BLaER1 treated with 17β-estradiol and CSF1 and Interleukin-3, amounts not matched to agents 10 nM and 100 nM (cell line): ENCODE measurements around the gene CCDC12.

Experiments used
- H3K27ac ChIP-seq, 11 experiments: shearing (Covaris generic); formaldehyde crosslinking; 2 replicates each; pipeline ENCODE4 v1.8.1; 2022
- H3K27me3 ChIP-seq, 11 experiments: shearing (Covaris generic); formaldehyde crosslinking; 2 replicates each; pipeline ENCODE4 v1.8.1; 2022
- H3K36me3 ChIP-seq, 11 experiments: shearing (Covaris generic); formaldehyde crosslinking; 2 replicates each; pipeline ENCODE4 v1.8.1; 2022
- H3K4me1 ChIP-seq, 10 experiments: shearing (Covaris generic); formaldehyde crosslinking; 2 replicates each; pipeline ENCODE4 v1.8.1; 2022
- H3K4me2 ChIP-seq, 11 experiments: shearing (Covaris generic); formaldehyde crosslinking; 2 replicates each; pipeline ENCODE4 v1.8.1; 2022
- H3K4me3 ChIP-seq, 10 experiments: shearing (Covaris generic); formaldehyde crosslinking; 2 replicates each; pipeline ENCODE4 v1.8.1; 2022
- H3K9ac ChIP-seq, 11 experiments: shearing (Covaris generic); formaldehyde crosslinking; 2 replicates each; pipeline ENCODE4 v1.8.1; 2022
- H3K9me3 ChIP-seq, 11 experiments: shearing (Covaris generic); formaldehyde crosslinking; replicated peaks in 1 of 11; 2 replicates each; pipeline ENCODE4 v1.8.1; 2022
- H4K20me1 ChIP-seq, 11 experiments: shearing (Covaris generic); formaldehyde crosslinking; 2 replicates each; pipeline ENCODE4 v1.8.1; 2022
- Cebpa-rat ChIP-seq, 11 experiments: shearing (Covaris generic); IDR thresholded peaks; 2 replicates each; pipeline ENCODE4 v1.8.1; 2022

CCDC12 gene

GRCh38 chr3:47006145-47006651 is 29.7 kb upstream of the CCDC12 start:
- Histone ChIP-seq H3K4me3 (no peak overlapping the region), H3K9me3 (no peaks in the 10 kb centered on the region), H3K9ac (peak overlapping the region in 2 of 11 experiments; percentile 3 to 29; a peak in 2 of 22 replicates), H3K4me2 (no peak overlapping the region), H3K27ac (no peak overlapping the region), H3K36me3 (peaks cover 56 to 78% (median 72%) of the 10 kb centered on the region in 11 experiments), H4K20me1 (peaks cover 0 to 74% (median 0%) of the 10 kb centered on the region in 11 experiments; a peak in 8 of 22 replicates), H3K4me1 (peaks cover 15 to 53% (median 37%) of the 10 kb centered on the region in 10 experiments), H3K27me3 (no peaks in the 10 kb centered on the region)
- TF ChIP-seq Cebpa-rat (IDR thresholded peaks at IDR 0.05), result no peak

- H3K4me2 ChIP-seq, result no peak overlapping the region
- TF ChIP-seq Cebpa-rat (IDR thresholded peaks at IDR 0.05), result no peak
- H3K4me3 ChIP-seq, result no peak overlapping the region
- peaks cover 0 to 81% (median 0%) of the 10 kb centered on the region in 11 experiments; a peak in 8 of 22 replicates for H4K20me1 ChIP-seq
- H3K36me3 ChIP-seq, result peaks cover 63 to 85% (median 79%) of the 10 kb centered on the region in 11 experiments
- H3K9me3 ChIP-seq, result no peaks in the 10 kb centered on the region
- H3K4me1 ChIP-seq, result peaks cover 18 to 53% (median 37%) of the 10 kb centered on the region in 10 experiments
- 0 out of 22 replicates have a peak overlapping the region, but pooled peaks of 1 of the 11 experiments have one; percentile 3 for H3K9ac ChIP-seq
- H3K27ac ChIP-seq, result no peak overlapping the region
- H3K27me3 ChIP-seq, result no peaks in the 10 kb centered on the region
These were observed 28.9 kb upstream of the CCDC12 start for GRCh38 chr3:47005212-47006144.

- Histone ChIP-seq H3K27ac (no peak overlapping the region), H3K4me1 (peaks cover 20 to 52% (median 35%) of the 10 kb centered on the region in 10 experiments), H4K20me1 (peaks cover 0 to 90% (median 0%) of the 10 kb centered on the region in 11 experiments; a peak in 8 of 22 replicates), H3K4me3 (no peak overlapping the region), H3K4me2 (no peak overlapping the region), H3K36me3 (peaks cover 69 to 91% (median 88%) of the 10 kb centered on the region in 11 experiments), H3K27me3 (no peaks in the 10 kb centered on the region), H3K9me3 (no peaks in the 10 kb centered on the region), H3K9ac (no peak overlapping the region)
- no peak for TF ChIP-seq Cebpa-rat (IDR thresholded peaks at IDR 0.05)
These were observed 28.0 kb upstream of the CCDC12 start for GRCh38 chr3:47004369-47005211.

- Histone ChIP-seq H3K4me2 (no peak overlapping the region), H3K36me3 (peaks cover 77 to 100% (median 95%) of the 10 kb centered on the region in 11 experiments), H3K27me3 (no peaks in the 10 kb centered on the region), H4K20me1 (peaks cover 0 to 97% (median 0%) of the 10 kb centered on the region in 11 experiments; a peak in 8 of 22 replicates), H3K4me1 (peaks cover 16 to 52% (median 33%) of the 10 kb centered on the region in 10 experiments), H3K9me3 (no peaks in the 10 kb centered on the region), H3K4me3 (no peak overlapping the region), H3K9ac (no peak overlapping the region), H3K27ac (no peak overlapping the region)
- TF ChIP-seq Cebpa-rat (IDR thresholded peaks at IDR 0.05), result no peak
These were observed 27.2 kb upstream of the CCDC12 start for GRCh38 chr3:47003461-47004368.

GRCh38 chr3:47003056-47003410 is 26.5 kb upstream of the CCDC12 start:
- Histone ChIP-seq H3K4me1 (peaks cover 18 to 52% (median 33%) of the 10 kb centered on the region in 10 experiments), H3K9ac (no peak overlapping the region), H3K4me2 (no peak overlapping the region), H4K20me1 (peaks cover 0 to 97% (median 0%) of the 10 kb centered on the region in 11 experiments; a peak in 8 of 22 replicates), H3K36me3 (peaks cover 77 to 98% (median 93%) of the 10 kb centered on the region in 11 experiments), H3K27me3 (no peaks in the 10 kb centered on the region), H3K4me3 (no peak overlapping the region), H3K27ac (no peak overlapping the region), H3K9me3 (no peaks in the 10 kb centered on the region)
- no peak for TF ChIP-seq Cebpa-rat (IDR thresholded peaks at IDR 0.05)

GRCh38 chr3:47002171-47003055 is 25.9 kb upstream of the CCDC12 start:
- no peaks in the 10 kb centered on the region for H3K27me3 ChIP-seq
- no peaks in the 10 kb centered on the region for H3K9me3 ChIP-seq
- H4K20me1 ChIP-seq, result peaks cover 0 to 97% (median 0%) of the 10 kb centered on the region in 11 experiments; a peak in 7 of 22 replicates
- H3K4me2 ChIP-seq, result no peak overlapping the region
- peaks cover 24 to 52% (median 39%) of the 10 kb centered on the region in 10 experiments for H3K4me1 ChIP-seq
- H3K9ac ChIP-seq, result no peak overlapping the region
- no peak for TF ChIP-seq Cebpa-rat (IDR thresholded peaks at IDR 0.05)
- no peak overlapping the region for H3K4me3 ChIP-seq
- H3K27ac ChIP-seq, result no peak overlapping the region
- H3K36me3 ChIP-seq, result peaks cover 77 to 97% (median 87%) of the 10 kb centered on the region in 11 experiments

- no peaks in the 10 kb centered on the region for H3K27me3 ChIP-seq
- peaks cover 31 to 52% (median 44%) of the 10 kb centered on the region in 10 experiments for H3K4me1 ChIP-seq
- H3K9me3 ChIP-seq, result no peaks in the 10 kb centered on the region
- no peak overlapping the region for H3K4me2 ChIP-seq
- TF ChIP-seq Cebpa-rat (IDR thresholded peaks at IDR 0.05), result no peak
- peak overlapping the region in 1 of 11 experiments; percentile 59; a peak in 2 of 22 replicates for H3K27ac ChIP-seq
- no peak overlapping the region for H3K9ac ChIP-seq
- peaks cover 71 to 90% (median 80%) of the 10 kb centered on the region in 11 experiments for H3K36me3 ChIP-seq
- peaks cover 0 to 97% (median 0%) of the 10 kb centered on the region in 11 experiments; a peak in 7 of 22 replicates for H4K20me1 ChIP-seq
- H3K4me3 ChIP-seq, result no peak overlapping the region
These were observed 25.2 kb upstream of the CCDC12 start for GRCh38 chr3:47001731-47002170.
